Left ventricle myocardium inferior (tissue), 1 donor: ENCODE data around the gene SLC48A1. TPM values are rescaled to one million over a fixed set of nuclear protein-coding genes. Genes with fewer than 3 reads are reported as not detected.

ENCODE experiments used
- DNase-seq: peaks from one replicate; pipeline ENCODE4 v3.0.0-alpha.2; 2020
- H3K27ac ChIP-seq: fragments of 200-600 bp; replicated peaks from 2 replicates; pipeline ENCODE4 v1.8.0; 2021
- H3K27me3 ChIP-seq: fragments of 200-600 bp; 2 replicates; pipeline ENCODE4 v1.8.0; 2021; ENCODE audit warnings: low read depth
- H3K36me3 ChIP-seq: fragments of 200-600 bp; 2 replicates; pipeline ENCODE4 v1.8.0; 2021
- H3K4me1 ChIP-seq: fragments of 200-600 bp; 2 replicates; pipeline ENCODE4 v1.8.0; 2021
- H3K4me3 ChIP-seq: fragments of 200-600 bp; 2 replicates; pipeline ENCODE4 v1.8.0; 2021; ENCODE audit warnings: mild to moderate bottlenecking, moderate library complexity
- H3K9me3 ChIP-seq: fragments of 200-600 bp; replicated peaks from 2 replicates; pipeline ENCODE4 v1.8.0; 2021
- intact Hi-C: fragments of 100-400 bp; cut with micrococcal nuclease; formaldehyde crosslinking; loops from one replicate; pipeline ENCODE4 v1.11.0; 2022
- total RNA-seq: library from RNA; stranded (reverse); fragmentation: NEBNext Ultra II Directional; extraction: Animal tissue kit (Norgen Biotek cat#: 25700); gene quantifications from one replicate; pipeline ENCODE4 v1.2.1, GENCODE V29; 2021
- TF ChIP-seq, protein P1 (sequence below): fragments of 200-600 bp; IDR thresholded peaks from 2 replicates; pipeline ENCODE4 v1.8.0; 2021; ENCODE audit warnings: antibody characterized with exemption, mild to moderate bottlenecking, borderline replicate concordance
- donor health status: DM: no; HTN: yes; CAD: no; lungs with severe emphysema.

Gene SLC48A1
- total RNA-seq, 1 donor from 2014 or later: 25.3 TPM

DNA sequence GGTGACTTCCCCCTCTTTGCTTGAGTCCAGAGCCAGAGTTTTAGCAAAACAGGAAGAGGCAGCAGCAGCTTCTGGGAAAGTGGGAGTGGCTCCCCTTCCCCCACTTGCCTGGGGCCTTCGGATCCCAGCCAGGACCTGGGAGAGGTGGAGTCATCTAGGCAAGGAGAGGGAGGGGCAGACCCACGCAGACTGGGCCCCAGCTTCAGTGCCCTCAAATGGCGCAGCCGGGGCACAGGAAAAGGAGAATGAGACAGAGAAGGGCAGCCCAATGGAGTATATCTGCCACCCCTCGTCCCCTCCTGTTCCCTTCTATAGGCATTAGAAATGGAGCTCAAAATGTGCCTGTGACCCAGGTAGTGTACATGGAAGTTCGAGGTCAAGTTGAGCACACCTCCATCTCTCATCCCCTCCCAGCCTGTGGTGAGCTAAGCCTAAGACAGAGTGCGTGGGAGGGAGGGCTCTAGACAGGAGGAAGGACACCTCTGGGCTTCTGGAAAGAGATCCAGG is 56.0 kb downstream of the SLC48A1 start:
- TF ChIP-seq, protein P1, sequence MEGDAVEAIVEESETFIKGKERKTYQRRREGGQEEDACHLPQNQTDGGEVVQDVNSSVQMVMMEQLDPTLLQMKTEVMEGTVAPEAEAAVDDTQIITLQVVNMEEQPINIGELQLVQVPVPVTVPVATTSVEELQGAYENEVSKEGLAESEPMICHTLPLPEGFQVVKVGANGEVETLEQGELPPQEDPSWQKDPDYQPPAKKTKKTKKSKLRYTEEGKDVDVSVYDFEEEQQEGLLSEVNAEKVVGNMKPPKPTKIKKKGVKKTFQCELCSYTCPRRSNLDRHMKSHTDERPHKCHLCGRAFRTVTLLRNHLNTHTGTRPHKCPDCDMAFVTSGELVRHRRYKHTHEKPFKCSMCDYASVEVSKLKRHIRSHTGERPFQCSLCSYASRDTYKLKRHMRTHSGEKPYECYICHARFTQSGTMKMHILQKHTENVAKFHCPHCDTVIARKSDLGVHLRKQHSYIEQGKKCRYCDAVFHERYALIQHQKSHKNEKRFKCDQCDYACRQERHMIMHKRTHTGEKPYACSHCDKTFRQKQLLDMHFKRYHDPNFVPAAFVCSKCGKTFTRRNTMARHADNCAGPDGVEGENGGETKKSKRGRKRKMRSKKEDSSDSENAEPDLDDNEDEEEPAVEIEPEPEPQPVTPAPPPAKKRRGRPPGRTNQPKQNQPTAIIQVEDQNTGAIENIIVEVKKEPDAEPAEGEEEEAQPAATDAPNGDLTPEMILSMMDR: no peak
- intact Hi-C loops: no loop called here
- H3K27ac ChIP-seq: peak overlapping the region; percentile 99
- peak; percentile 82 for DNase-seq
- H3K4me1 ChIP-seq: peaks cover 70% of the 10 kb centered on the region
- peak overlapping the region; percentile 27 for H3K4me3 ChIP-seq
- no peaks in the 10 kb centered on the region for H3K9me3 ChIP-seq
- H3K27me3 ChIP-seq: no peaks in the 10 kb centered on the region
- no peaks in the 10 kb centered on the region for H3K36me3 ChIP-seq

- no peak for DNase-seq
- TF ChIP-seq, protein P1: no peak
- H3K27me3 ChIP-seq: no peaks in the 10 kb centered on the region
- peaks cover 64% of the 10 kb centered on the region for H3K4me1 ChIP-seq
- intact Hi-C loops: no loop called here
- H3K4me3 ChIP-seq: peak overlapping the region; percentile 27
- no peaks in the 10 kb centered on the region for H3K36me3 ChIP-seq
- no peaks in the 10 kb centered on the region for H3K9me3 ChIP-seq
- H3K27ac ChIP-seq: peak overlapping the region; percentile 99
Observed at GRCh38 chr12:47829584-47829983, 56.5 kb downstream of the SLC48A1 start.

Other genes starting within 250 kb of the SLC48A1 start
- gene RPAP3, start 67.2 kb upstream of the SLC48A1 start, total RNA-seq: 24.2 TPM
- gene ENDOU, start 47.7 kb upstream of the SLC48A1 start, total RNA-seq: 0.49 TPM
- 34.8 TPM for gene RAPGEF3, start 14.4 kb upstream of the SLC48A1 start, total RNA-seq
- gene HDAC7, start 46.7 kb downstream of the SLC48A1 start, total RNA-seq: 47.1 TPM
- gene VDR, start 131.8 kb downstream of the SLC48A1 start, total RNA-seq: 0.33 TPM
- gene TMEM106C, start 190.4 kb downstream of the SLC48A1 start, total RNA-seq: 48.1 TPM
- not detected for gene COL2A1, start 231.2 kb downstream of the SLC48A1 start, total RNA-seq